Daoy (cell line): ENCODE results near the gene GALNT10. TPM values are rescaled to one million over a fixed set of nuclear protein-coding genes. Genes with fewer than 3 reads are reported as not detected.

Experiments used
- DNase-seq: peaks from one replicate; pipeline ENCODE4 v3.0.0-alpha.2; 2015; ENCODE audit warnings: low read depth
- total RNA-seq: library from RNA; depleted of rRNA; stranded (reverse); fragments of >200 nt; shearing (Covaris generic); gene quantifications from 2 replicates; pipeline ENCODE4 v1.2.3, GENCODE V29; 2014

GALNT10 gene
- total RNA-seq, 1 experiment from 2014 or later: 44.7 TPM

- DNase-seq: no peak
Observed at GRCh38 chr5:154355129-154355611, 164.6 kb downstream of the GALNT10 start.

- DNase-seq: peak; percentile 54
Observed at GRCh38 chr5:154356020-154356655, 165.6 kb downstream of the GALNT10 start.

- no peak for DNase-seq
Observed at GRCh38 chr5:154356958-154357357, 166.4 kb downstream of the GALNT10 start.

- DNase-seq: peak; percentile 28
Observed at GRCh38 chr5:154358516-154359220, 168.1 kb downstream of the GALNT10 start.

GRCh38 chr5:154359221-154359573 lies 168.7 kb downstream of the GALNT10 start:
- DNase-seq: no peak

GRCh38 chr5:154360241-154360640 lies 169.7 kb downstream of the GALNT10 start:
- peak; percentile 28 for DNase-seq

- no peak for DNase-seq
Observed at GRCh38 chr5:154363411-154363810, 172.9 kb downstream of the GALNT10 start.

- peak; percentile 20 for DNase-seq
Observed at GRCh38 chr5:154364771-154365170, 174.2 kb downstream of the GALNT10 start.

GRCh38 chr5:154365823-154366222 lies 175.3 kb downstream of the GALNT10 start:
- DNase-seq: peak; percentile 80

- DNase-seq: peak; percentile 85
Observed at GRCh38 chr5:154366353-154366752, 175.8 kb downstream of the GALNT10 start.

GRCh38 chr5:154367101-154367500 lies 176.6 kb downstream of the GALNT10 start:
- peak; percentile 54 for DNase-seq

GRCh38 chr5:154368041-154368800 lies 177.7 kb downstream of the GALNT10 start:
- DNase-seq: peak; percentile 94

GRCh38 chr5:154369682-154370081 lies 179.1 kb downstream of the GALNT10 start:
- peak; percentile 69 for DNase-seq

GRCh38 chr5:154370119-154370518 lies 179.6 kb downstream of the GALNT10 start:
- DNase-seq: peak; percentile 36

GRCh38 chr5:154370813-154371212 lies 180.3 kb downstream of the GALNT10 start:
- no peak for DNase-seq

- peak; percentile 57 for DNase-seq
Observed at GRCh38 chr5:154371687-154372086, 181.2 kb downstream of the GALNT10 start.

GRCh38 chr5:154372661-154373060 lies 182.1 kb downstream of the GALNT10 start:
- DNase-seq: no peak

GRCh38 chr5:154373326-154373725 lies 182.8 kb downstream of the GALNT10 start:
- no peak for DNase-seq

GRCh38 chr5:154373729-154374179 lies 183.2 kb downstream of the GALNT10 start:
- no peak for DNase-seq

- no peak for DNase-seq
Observed at GRCh38 chr5:154374264-154374663, 183.7 kb downstream of the GALNT10 start.

- DNase-seq: no peak
Observed at GRCh38 chr5:154375329-154376008, 184.9 kb downstream of the GALNT10 start.

GRCh38 chr5:154376481-154376880 lies 185.9 kb downstream of the GALNT10 start:
- no peak for DNase-seq
